Pancreas (tissue), 10 donors: ENCODE results near the gene TTLL8. TPM values are rescaled to one million over a fixed set of nuclear protein-coding genes. Genes with fewer than 3 reads are reported as not detected.

Experiments used
- ATAC-seq, 4 donors: fragments of 200-7000 bp; cut with Tn5 transposase; one replicate each; pipeline versions ENCODE4 v1.8.0 to v1.9.1; 2020; ENCODE audit warnings: mild to moderate bottlenecking in 4 of 4, moderate library complexity in 4 of 4
- DNase-seq, 6 donors: peaks; one replicate each; pipeline ENCODE4 v3.0.0-alpha.2; 2020
- FAIRE-seq: peaks from 2 replicates; lab custom pipeline; 2012; peaks lifted over from hg19 to GRCh38; lab: Jason Lieb, UNC
- H3K27ac ChIP-seq, 4 donors: fragments of 200-600 bp; sonication (generic); 1 replicate in 3 of 4; 2 replicates in 1 of 4; pipeline versions ENCODE4 v1.5.0 to v1.8.0; 2020
- H3K27me3 ChIP-seq, 4 donors: fragments of 200-600 bp; one replicate each; pipeline ENCODE4 v1.8.0; 2021
- H3K36me3 ChIP-seq, 3 donors: fragments of 200-600 bp; sonication (generic) in 1 of 3; one replicate each; pipeline versions ENCODE4 v1.5.0 to v1.8.0; 2020 to 2021
- H3K4me1 ChIP-seq, 3 donors: fragments of 200-600 bp; one replicate each; pipeline ENCODE4 v1.8.0; 2021
- H3K4me3 ChIP-seq, 4 donors: fragments of 200-600 bp; sonication (generic) in 2 of 4; one replicate each; pipeline versions ENCODE4 v1.5.0 to v1.8.0; 2020 to 2021
- H3K9me3 ChIP-seq, 4 donors: fragments of 200-600 bp; one replicate each; pipeline ENCODE4 v1.8.0; 2021
- CTCF ChIP-seq, 4 donors: fragments of 200-600 bp; sonication (generic) in 3 of 4; IDR thresholded peaks; one replicate each; pipeline versions ENCODE4 v1.5.0 to v1.8.0; 2021; ENCODE audit warnings: antibody characterized with exemption in 4 of 4
- WGBS, 2 donors: extraction: QIAGEN DNeasy Blood & Tissue Kit; methylation state at CpG; one replicate each; pipeline ENCODE4 v1.1.7; 2013; 5-methylcytosine and 5-hydroxymethylcytosine counted together
- intact Hi-C, 3 donors: fragments of 100-400 bp; cut with DNase I; formaldehyde crosslinking; loops; one replicate each; pipeline versions ENCODE4 v1.11.1 to v1.14.2; 2022
- polyA plus RNA-seq, 2 donors: library from polyadenylated mRNA; stranded (reverse); fragments of 200-250 nt; gene quantifications; one replicate each; pipeline ENCODE4 v1.2.3, GENCODE V29; 2013
- total RNA-seq, 6 donors: library from RNA; stranded (reverse); fragmentation: NEBNext Ultra II Directional in 4 of 6; extraction: Animal tissue kit (Norgen Biotek cat#: 25700) in 4 of 6; gene quantifications; one replicate each; pipeline versions ENCODE4 v1.2.1 to v1.2.4, GENCODE V29; 2021 to 2023
- donor health status: healthy with polysubstance abuse.
- donor health status: DM: no; HTN: no; CAD: no; lungs with moderate emphysema.
- donor health status: DM: no; HTN: no; CAD: no.
- donor health status: control.
- donor health status: control.
- donor health status: Bipolar disorder and iron deficiency.
- donor health status: DM: yes; HTN: yes; CAD: no.
- donor health status: DM: no; HTN: no; CAD: no.
- donor health status: DM: no; HTN: no; CAD: no.
- donor health status: DM: yes; HTN: yes; CAD: no.

TTLL8 gene
- total and polyA plus RNA-seq, 8 donors, result not detected

GRCh38 chr22:50031189-50032091 is 26.7 kb downstream of the TTLL8 start:
- Histone ChIP-seq H3K4me1 (no peaks in the 10 kb centered on the region), H3K36me3 (no peaks in the 10 kb centered on the region), H3K27me3 (no peaks in the 10 kb centered on the region), H3K9me3 (no peaks in the 10 kb centered on the region), H3K4me3 (no peak overlapping the region), H3K27ac (no peak overlapping the region)
- intact Hi-C loops, result loop anchor here (2.0 to 10.0 kb wide), 3 partner anchors 103 to 267 kb away; no protein-coding TSS in a partner anchor
- FAIRE-seq, result no peak
- no peak for ATAC-seq
- 74 to 88% methylated on average over 49 of the region's 49 CpGs for WGBS, 2 donors
- DNase-seq, result peak in 2 of 6 donors; percentile 57 to 78
- TF ChIP-seq CTCF (IDR thresholded peaks at IDR 0.05), result no peak

- Histone ChIP-seq H3K27me3 (no peaks in the 10 kb centered on the region), H3K4me3 (no peak overlapping the region), H3K27ac (no peak overlapping the region), H3K36me3 (no peaks in the 10 kb centered on the region), H3K9me3 (no peaks in the 10 kb centered on the region), H3K4me1 (no peaks in the 10 kb centered on the region)
- FAIRE-seq, result no peak
- 14 to 15% methylated on average over 43 to 52 of the region's 52 CpGs for WGBS, 2 donors
- peak; percentile 89 to 98 (median 97) for ATAC-seq
- intact Hi-C loops, result loop anchor here (2.0 to 10.0 kb wide), 3 partner anchors 102 to 266 kb away; no protein-coding TSS in a partner anchor
- TF ChIP-seq CTCF (IDR thresholded peaks at IDR 0.05), result peak; percentile 35 to 91 (median 75)
- peak; percentile 43 to 93 (median 80) for DNase-seq
These were observed 27.6 kb downstream of the TTLL8 start for GRCh38 chr22:50030297-50031188.

GRCh38 chr22:50027639-50028537 is 30.2 kb downstream of the TTLL8 start:
- WGBS, 2 donors, result 60 to 67% methylated on average over 42 of the region's 42 CpGs
- DNase-seq (peak in 1 of 6 donors; percentile 64), ATAC-seq (no peak), FAIRE-seq (no peak)
- no peak for TF ChIP-seq CTCF (IDR thresholded peaks at IDR 0.05)
- Histone ChIP-seq H3K9me3 (no peaks in the 10 kb centered on the region), H3K4me1 (no peaks in the 10 kb centered on the region), H3K27me3 (peaks cover 0 to 2% (median 0%) of the 10 kb centered on the region in 4 donors), H3K36me3 (no peaks in the 10 kb centered on the region), H3K4me3 (no peak overlapping the region), H3K27ac (no peak overlapping the region)
- intact Hi-C loops, result no loop called here

GRCh38 chr22:50025993-50026392 is 32.1 kb downstream of the TTLL8 start:
- Histone ChIP-seq H3K4me3 (no peak overlapping the region), H3K4me1 (no peaks in the 10 kb centered on the region), H3K36me3 (no peaks in the 10 kb centered on the region), H3K27me3 (peaks cover 0 to 2% (median 0%) of the 10 kb centered on the region in 4 donors), H3K9me3 (no peaks in the 10 kb centered on the region), H3K27ac (no peak overlapping the region)
- ATAC-seq (no peak), DNase-seq (no peak), FAIRE-seq (no peak)
- WGBS, 2 donors, result 50 to 70% methylated on average over 12 to 13 of the region's 13 CpGs
- TF ChIP-seq CTCF (IDR thresholded peaks at IDR 0.05), result no peak
- intact Hi-C loops, result no loop called here
